Motor neuron (in vitro differentiated cells): Measurements from ENCODE around the gene UPF2. TPM values are rescaled to one million over a fixed set of nuclear protein-coding genes. Genes with fewer than 3 reads are reported as not detected.

Source experiments
- ATAC-seq, 8 experiments: fragments of 200-7000 bp; cut with Tn5 transposase; replicated peaks in 6 of 8; 2 replicates each; pipeline ENCODE4 v1.8.0; 2021; ENCODE audit warnings: mild to moderate bottlenecking in 8 of 8, moderate library complexity in 8 of 8
- H3K27ac ChIP-seq, 2 donors: fragments of 250-450 bp; sonication (Bioruptor Pico); 2 replicates each; pipeline ENCODE4 v1.9.0; 2021; ENCODE audit warnings: antibody characterized with exemption in 2 of 2, mild to moderate bottlenecking in 2 of 2, moderate library complexity in 1 of 2
- H3K4me1 ChIP-seq, 2 donors: fragments of 250-450 bp; sonication (Bioruptor Pico); replicated peaks in 1 of 2; 2 replicates each; pipeline ENCODE4 v1.6.1; 2021; ENCODE audit warnings: antibody characterized with exemption in 2 of 2, mild to moderate bottlenecking in 2 of 2, moderate library complexity in 1 of 2
- H3K4me3 ChIP-seq, 5 donors: fragments of 250-450 bp; sonication (Bioruptor Pico); 2 replicates each; pipeline ENCODE4 v1.9.0; 2021; ENCODE audit warnings: antibody characterized with exemption in 5 of 5, mild to moderate bottlenecking in 5 of 5, moderate library complexity in 4 of 5
- WGBS, 10 experiments: fragments of 450-650 bp; shearing (Covaris generic); methylation state at CpG; one replicate each; pipeline ENCODE4 v1.0.0; 2022; 5-methylcytosine and 5-hydroxymethylcytosine counted together
- in situ Hi-C, 9 experiments: fragments of 400-800 bp; cut with MboI; loops; one replicate each; pipeline ENCODE4 v1.15.0; 2021; ENCODE audit warnings: low sequenced_read_pairs in 9 of 9, low pct_unique_long_range_greater_than_20kb in 2 of 9; ENCODE audit not compliant: unreplicated experiment in 9 of 9
- total RNA-seq, 8 experiments: library from RNA; unstranded; fragments of 300-600 nt; gene quantifications; 2 replicates each; pipeline versions ENCODE4 v1.2.3 to v1.2.4, GENCODE V29; 2022

The UPF2 gene
- total RNA-seq, 8 experiments from 2014 or later, result 14.9 to 38.0 (median 20.5) TPM

DNA sequence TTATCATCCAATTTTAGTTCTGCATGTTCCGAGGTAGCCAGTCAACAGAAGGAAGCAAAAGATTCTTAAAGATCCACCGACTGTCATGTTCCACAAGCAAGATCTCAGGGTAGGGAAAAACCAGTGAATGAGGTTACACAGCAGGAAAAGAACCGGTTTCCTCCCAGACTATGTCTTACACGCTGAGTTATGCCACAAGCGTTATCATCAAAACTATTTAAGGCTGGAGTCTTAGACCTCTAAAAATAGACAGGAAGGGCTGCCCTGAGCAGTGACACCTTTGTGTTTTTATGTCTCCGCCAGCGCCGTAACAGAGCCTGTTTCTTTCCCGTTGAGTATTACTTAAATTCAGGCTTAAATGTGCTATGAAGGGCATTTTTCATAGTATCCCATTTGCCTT is 171.1 kb downstream of the UPF2 start:
- no peak for ATAC-seq
- H3K27ac ChIP-seq, result no peak overlapping the region
- H3K4me1 ChIP-seq, result peaks cover 22 to 25% of the 10 kb centered on the region in 2 donors
- in situ Hi-C loops, result no loop called here
- H3K4me3 ChIP-seq, result no peak overlapping the region
- WGBS, 10 experiments, result 82 to 100% (median 92%) methylated on average over 3 to 9 of the region's 9 CpGs; no CpG with 5 or more reads in 3 of the 10 experiments

DNA sequence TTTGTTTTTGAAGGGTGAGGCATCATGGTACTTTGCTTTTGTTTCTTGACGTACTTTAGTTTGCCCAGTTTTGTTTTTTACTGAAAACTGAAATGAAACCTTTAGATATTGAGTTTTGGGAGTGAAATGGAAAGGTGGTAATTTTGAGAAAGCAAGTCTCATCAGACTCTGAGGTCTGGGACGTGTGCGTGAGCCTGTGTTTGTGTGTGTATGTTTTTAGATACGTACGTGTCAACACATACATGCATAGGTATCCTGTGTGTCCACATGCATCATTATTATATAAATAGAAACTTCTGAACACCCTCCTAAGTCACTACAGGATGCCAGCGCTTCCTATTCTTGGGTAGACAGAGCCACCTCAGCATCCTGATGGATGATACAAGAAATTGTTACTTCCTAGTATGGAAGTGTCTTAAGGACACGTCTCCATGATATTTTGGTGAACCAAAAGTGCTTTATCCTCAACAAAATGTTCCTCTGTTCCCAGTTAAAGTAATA is 171.7 kb downstream of the UPF2 start:
- H3K4me1 ChIP-seq, result peaks cover 16 to 20% of the 10 kb centered on the region in 2 donors
- no peak overlapping the region for H3K27ac ChIP-seq
- WGBS, 10 experiments, result 80 to 100% (median 94%) methylated on average over 1 to 5 of the region's 7 CpGs; no CpG with 5 or more reads in 2 of the 10 experiments
- in situ Hi-C loops, result no loop called here
- no peak overlapping the region for H3K4me3 ChIP-seq
- no peak for ATAC-seq

- WGBS, 10 experiments, result 71 to 100% (median 95%) methylated on average over 1 to 7 of the region's 8 CpGs; no CpG with 5 or more reads in 5 of the 10 experiments
- no peak overlapping the region for H3K4me3 ChIP-seq
- in situ Hi-C loops, result no loop called here
- ATAC-seq, result no peak
- H3K4me1 ChIP-seq, result peaks cover 11 to 14% of the 10 kb centered on the region in 2 donors
- H3K27ac ChIP-seq, result no peak overlapping the region
Observed at GRCh38 chr10:11870461-11870780, 172.2 kb downstream of the UPF2 start.

Other genes with a start within 250 kb of the UPF2 start
- gene PROSER2, start 219.5 kb downstream of the UPF2 start, total RNA-seq, result 1 to 10 TPM in 5 of 8 experiments, under 1 TPM in 2, not detected in 1; 0.71 to 5.8 (median 1.1) TPM
- 10 to 100 TPM in 7 of 8 experiments, 1 to 10 TPM in 1; 3.6 to 26.2 (median 19.1) TPM for gene DHTKD1, start 26.1 kb upstream of the UPF2 start, total RNA-seq
- gene SEC61A2, start 86.9 kb upstream of the UPF2 start, total RNA-seq, result 10 to 100 TPM; 11.8 to 38.5 (median 27.2) TPM
- 10 to 100 TPM; 17.1 to 99.3 (median 36.6) TPM for gene NUDT5, start 153.1 kb upstream of the UPF2 start, total RNA-seq
- gene CDC123, start 153.4 kb upstream of the UPF2 start, total RNA-seq, result 100 to 1,000 TPM in 4 of 8 experiments, 10 to 100 TPM in 4; 51.0 to 178 (median 97.9) TPM